Fibroblast of skin of right biceps (primary cell): Measurements from ENCODE around the gene C17orf114.

Source experiments
- DNase-seq: peaks from one replicate; pipeline ENCODE4 v3.0.0-alpha.2; 2013

Gene C17orf114

GRCh38 chr17:4822835-4823234 is 20.7 kb upstream of the C17orf114 start:
- no peak for DNase-seq

GRCh38 chr17:4818276-4818675 is 16.1 kb upstream of the C17orf114 start:
- no peak for DNase-seq

DNA sequence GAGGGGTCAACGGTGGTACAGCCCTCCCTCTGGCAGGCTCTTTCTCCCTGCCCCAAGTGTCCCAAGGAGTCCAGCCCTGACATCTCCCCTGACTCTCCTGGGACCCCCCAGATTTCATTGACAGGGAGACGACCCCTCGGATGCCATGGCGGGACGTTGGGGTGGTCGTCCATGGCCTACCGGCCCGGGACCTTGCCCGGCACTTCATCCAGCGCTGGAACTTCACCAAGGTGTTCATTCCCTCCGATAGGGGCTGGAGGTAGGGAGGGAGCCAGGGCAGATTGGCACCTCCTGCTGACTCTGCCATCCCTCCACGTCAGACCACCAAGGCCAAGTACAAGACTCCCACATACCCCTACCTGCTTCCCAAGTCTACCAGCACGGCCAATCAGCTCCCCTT is 14.7 kb upstream of the C17orf114 start:
- DNase-seq = no peak

GRCh38 chr17:4815043-4815675 is 13.0 kb upstream of the C17orf114 start:
- peak; percentile 12 for DNase-seq

GRCh38 chr17:4812690-4813089 is 10.6 kb upstream of the C17orf114 start:
- DNase-seq = no peak

GRCh38 chr17:4811471-4811870 is 9.3 kb upstream of the C17orf114 start:
- DNase-seq = no peak

DNA sequence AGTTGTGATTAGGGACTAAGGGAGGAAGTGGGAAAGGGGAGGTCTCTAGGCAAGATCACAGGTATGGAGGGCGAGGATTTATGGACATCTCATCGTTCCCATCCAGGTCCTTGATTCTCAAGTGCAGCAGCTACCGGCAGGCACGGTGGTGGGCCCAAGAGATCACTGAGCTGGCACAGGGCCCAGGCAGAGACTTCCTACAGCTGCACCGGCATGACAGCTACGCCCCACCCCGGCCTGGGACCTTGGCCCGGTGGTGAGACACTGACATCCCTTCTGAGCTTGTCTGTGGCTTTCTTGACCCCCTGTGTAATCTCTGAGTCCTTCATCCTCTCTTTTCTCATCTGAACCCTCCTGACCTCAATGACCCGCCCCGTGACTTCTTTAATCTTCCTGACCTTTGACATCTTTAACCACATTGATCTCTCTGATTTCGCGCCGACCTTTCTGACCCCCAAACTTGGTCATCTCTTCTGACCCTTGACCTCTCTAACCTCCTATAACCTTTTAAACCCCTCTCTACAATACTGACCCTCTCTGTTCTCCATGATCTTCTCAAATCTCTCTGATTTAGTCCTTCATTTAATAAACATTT is 8.7 kb upstream of the C17orf114 start:
- no peak for DNase-seq

GRCh38 chr17:4808378-4808767 is 6.2 kb upstream of the C17orf114 start:
- no peak for DNase-seq

DNA sequence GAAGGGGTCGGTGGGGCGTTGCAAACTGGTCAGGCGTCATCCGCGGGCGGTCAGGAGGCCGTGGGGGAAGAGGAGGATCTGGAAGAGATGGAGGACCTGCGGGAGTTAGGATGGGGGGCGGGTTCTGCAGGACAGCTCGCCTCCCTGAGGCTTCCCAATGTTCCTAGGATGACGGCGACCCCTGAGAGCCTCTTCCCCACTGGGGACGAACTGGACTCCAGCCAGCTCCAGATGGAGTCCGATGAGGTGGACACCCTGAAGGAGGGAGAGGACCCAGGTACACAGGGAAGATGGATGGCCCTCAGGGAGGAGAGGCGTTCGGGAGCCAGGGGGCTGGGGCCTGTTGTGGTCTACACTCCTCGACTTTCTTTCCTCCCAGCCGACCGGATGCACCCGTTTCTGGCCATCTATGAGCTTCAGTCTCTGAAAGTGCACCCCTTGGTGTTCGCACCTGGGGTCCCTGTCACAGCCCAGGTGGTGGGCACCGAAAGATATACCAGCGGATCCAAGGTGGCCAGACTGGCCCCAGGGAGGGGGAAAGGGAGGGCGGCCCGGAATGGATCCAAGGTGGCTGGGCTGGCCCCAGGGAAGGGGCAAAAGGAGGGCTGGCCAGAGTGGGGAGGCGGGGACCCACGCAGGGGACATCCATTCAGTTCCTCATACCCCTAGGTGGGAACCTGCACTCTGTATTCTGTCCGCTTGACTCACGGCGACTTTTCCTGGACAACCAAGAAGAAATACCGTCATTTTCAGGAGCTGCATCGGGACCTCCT is 5.7 kb upstream of the C17orf114 start:
- DNase-seq = no peak

- peak; percentile 84 for DNase-seq
Measured at GRCh38 chr17:4806777-4807604, 4.9 kb upstream of the C17orf114 start, which contains the start of gene PLD2. Gene PLD2 (plus strand): TSS chr17:4807152. CDS start chr17:4807773, 621 bp downstream.

- peak; percentile 10 for DNase-seq
Measured at GRCh38 chr17:4806456-4806776, 4.3 kb upstream of the C17orf114 start.

DNA sequence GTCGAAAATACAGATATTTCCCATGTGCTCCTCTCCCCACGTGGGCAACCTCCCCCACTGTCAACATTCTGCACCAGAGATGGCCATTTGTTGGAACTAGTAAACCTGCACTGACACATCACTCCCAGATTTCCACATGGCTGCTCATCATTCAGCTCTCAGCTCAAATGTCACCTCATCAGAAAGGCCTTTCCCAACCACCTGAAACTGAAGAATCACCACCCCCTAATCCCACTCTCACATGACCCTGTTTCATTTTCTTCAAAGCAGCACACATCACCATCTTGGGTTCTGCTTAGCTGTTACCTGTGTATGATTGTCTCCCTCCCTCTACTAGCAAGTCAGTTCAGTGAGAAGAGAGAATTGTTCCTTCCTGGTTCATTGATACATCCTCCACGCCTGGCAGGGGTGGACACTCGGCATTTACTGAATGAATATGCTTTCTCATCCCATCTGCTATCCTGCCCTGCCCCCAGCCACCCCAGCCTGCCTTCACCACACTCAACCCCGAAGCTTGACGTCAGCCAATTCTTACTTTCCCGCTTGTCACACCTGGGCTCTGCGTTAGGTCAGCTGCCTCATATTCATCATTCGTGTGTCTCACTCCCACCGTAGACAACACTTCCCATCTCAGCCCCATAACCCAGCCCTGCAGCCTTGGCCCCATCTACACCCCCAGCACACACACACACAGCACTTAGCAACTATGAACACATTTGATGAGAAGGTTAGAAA is 1.5 kb downstream of the C17orf114 start:
- no peak for DNase-seq

- peak; percentile 35 for DNase-seq
Measured at GRCh38 chr17:4796552-4796920, 5.6 kb downstream of the C17orf114 start.

GRCh38 chr17:4795168-4795567 is 7.0 kb downstream of the C17orf114 start:
- no peak for DNase-seq

- DNase-seq = no peak
Measured at GRCh38 chr17:4790705-4791088, 11.4 kb downstream of the C17orf114 start.

GRCh38 chr17:4789951-4790704 is 12.0 kb downstream of the C17orf114 start:
- peak; percentile 92 for DNase-seq

GRCh38 chr17:4789701-4789950 is 12.5 kb downstream of the C17orf114 start:
- DNase-seq = no peak

- no peak for DNase-seq
Measured at GRCh38 chr17:4788807-4789700, 13.1 kb downstream of the C17orf114 start, which contains the start of gene GLTPD2. Gene GLTPD2 (plus strand): TSS chr17:4788964. CDS start chr17:4789012, 48 bp downstream.

GRCh38 chr17:4788159-4788806 is 13.8 kb downstream of the C17orf114 start:
- no peak for DNase-seq

GRCh38 chr17:4786516-4786915 is 15.6 kb downstream of the C17orf114 start:
- no peak for DNase-seq
